Tibial artery (tissue), 4 donors: ENCODE results near the gene UGT1A10.
"Not testable (repeated sequence)": the region's sequence is repeated elsewhere in the genome, so short reads cannot be mapped to it uniquely, and the experiment has no call there.

Experiments
- DNase-seq, 2 donors: peaks; one replicate each; pipeline ENCODE4 v3.0.0-alpha.2; 2019
- H3K27ac ChIP-seq, 2 donors: fragments of 200-600 bp; sonication (generic) in 1 of 2; 1 replicate in 1 of 2; 2 replicates in 1 of 2; pipeline ENCODE4 v1.5.1; 2018 to 2019; ENCODE audit warnings: mild to moderate bottlenecking in 1 of 2
- H3K27me3 ChIP-seq, 2 donors: fragments of 200-600 bp; sonication (generic) in 1 of 2; one replicate each; pipeline versions ENCODE4 v1.5.1 to v1.6.0; 2016 to 2019
- H3K36me3 ChIP-seq, 3 donors: fragments of 200-600 bp; sonication (generic) in 2 of 3; one replicate each; pipeline ENCODE4 v1.5.1; 2016 to 2019; ENCODE audit warnings: mild to moderate bottlenecking in 2 of 3
- H3K4me1 ChIP-seq, 4 donors: fragments of 200-600 bp; sonication (generic) in 2 of 4; 1 replicate in 3 of 4; 2 replicates in 1 of 4; pipeline ENCODE4 v1.5.1; 2016 to 2019
- H3K4me3 ChIP-seq, 2 donors: fragments of 200-600 bp; sonication (generic) in 1 of 2; 1 replicate in 1 of 2; 2 replicates in 1 of 2; pipeline ENCODE4 v1.5.1; 2018 to 2019; ENCODE audit warnings: mild to moderate bottlenecking in 2 of 2
- H3K9me3 ChIP-seq, 3 donors: fragments of 200-600 bp; sonication (generic) in 1 of 3; one replicate each; pipeline ENCODE4 v1.5.1; 2016 to 2019
- CTCF ChIP-seq, 2 experiments: fragments of 200-600 bp in 1 of 2; fragments of 450-650 bp in 1 of 2; IDR thresholded peaks; one replicate each; pipeline ENCODE4 v1.5.1; 2017 to 2019; ENCODE audit warnings: antibody characterized with exemption in 2 of 2, mild to moderate bottlenecking in 1 of 2, moderate library complexity in 1 of 2
- intact Hi-C: fragments of 100-400 bp; cut with DNase I; formaldehyde crosslinking; loops from one replicate; pipeline ENCODE4 v1.15.0; 2023; ENCODE audit warnings: low total_unique reads

UGT1A10 gene

DNA sequence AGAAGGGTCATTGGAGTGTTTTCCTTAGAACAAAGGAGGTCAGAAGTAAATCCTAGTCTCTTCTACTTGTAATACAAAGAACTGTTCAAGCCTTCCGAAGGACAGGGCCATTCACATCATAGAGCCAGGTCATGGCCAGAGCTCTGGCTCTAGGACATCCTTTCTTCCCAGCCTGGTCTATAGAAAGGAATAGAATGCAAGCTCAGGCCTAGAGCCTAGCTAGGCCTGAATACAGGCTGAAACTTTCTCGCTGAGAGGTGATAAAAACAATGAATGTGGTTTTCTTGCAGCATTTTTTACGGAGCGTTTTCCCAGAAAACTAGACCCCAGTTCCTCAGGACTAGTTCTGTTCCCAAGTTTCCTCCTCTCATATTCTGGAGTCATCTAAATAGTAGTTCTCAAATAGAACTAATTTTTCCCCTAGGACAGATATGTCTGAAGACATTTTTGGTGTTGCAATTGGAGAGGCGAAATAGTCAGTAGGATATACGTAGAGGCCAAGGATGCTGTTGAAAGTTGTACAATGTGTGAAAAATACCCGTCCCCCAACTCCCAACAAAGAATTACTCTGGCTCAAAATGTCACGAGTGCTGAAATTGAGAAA, 63.3 kb downstream of the UGT1A10 start:
- Histone ChIP-seq H3K27me3 (no peaks in the 10 kb centered on the region), H3K9me3 (no peaks in the 10 kb centered on the region), H3K27ac (no peak overlapping the region), H3K4me1 (peaks cover 0 to 2% (median 0%) of the 10 kb centered on the region in 4 donors), H3K4me3 (no peak overlapping the region), H3K36me3 (no peaks in the 10 kb centered on the region)
- no peak for TF ChIP-seq CTCF (IDR thresholded peaks at IDR 0.05)
- intact Hi-C loops: loop anchor here (10.0 kb wide), 1 partner anchor 255 kb away; no protein-coding TSS in a partner anchor
- DNase-seq: no peak

- no peaks in the 10 kb centered on the region for H3K9me3 ChIP-seq
- H3K4me3 ChIP-seq: no peak overlapping the region
- no peak for TF ChIP-seq CTCF (IDR thresholded peaks at IDR 0.05)
- H3K27ac ChIP-seq: no peak overlapping the region
- H3K4me1 ChIP-seq: peaks cover 0 to 2% (median 0%) of the 10 kb centered on the region in 4 donors
- no peak for DNase-seq
- intact Hi-C loops: loop anchor here (10.0 kb wide), 1 partner anchor 255 kb away; no protein-coding TSS in a partner anchor
- no peaks in the 10 kb centered on the region for H3K36me3 ChIP-seq
- H3K27me3 ChIP-seq: no peaks in the 10 kb centered on the region
These were observed 63.9 kb downstream of the UGT1A10 start for GRCh38 chr2:233700028-233700635.

GRCh38 chr2:233700842-233701241, 64.6 kb downstream of the UGT1A10 start:
- H3K27ac ChIP-seq, H3K4me3 ChIP-seq, H3K9me3 ChIP-seq, H3K4me1 ChIP-seq, H3K36me3 ChIP-seq, H3K27me3 ChIP-seq, DNase-seq: not testable (repeated sequence)
- intact Hi-C loops: loop anchor here (10.0 kb wide), 1 partner anchor 256 kb away; no protein-coding TSS in a partner anchor

DNA sequence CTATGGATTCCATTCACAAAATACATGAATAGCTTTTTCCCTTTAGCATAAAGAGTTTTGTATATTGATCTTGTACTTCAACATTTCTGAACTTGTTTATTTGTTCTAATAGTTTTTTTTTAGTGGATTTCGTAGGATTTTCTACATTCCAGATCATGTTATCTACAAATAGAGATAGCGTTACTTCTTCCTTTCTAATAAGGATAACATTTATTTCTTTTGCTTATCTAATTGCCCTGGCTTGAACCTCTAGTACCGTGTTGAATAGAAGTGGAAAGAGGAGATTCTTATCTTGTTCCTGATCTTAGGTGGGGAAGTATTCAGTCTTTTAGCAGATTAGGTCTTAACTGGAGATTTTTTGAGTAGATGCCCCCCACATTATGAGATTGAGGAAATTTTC, 66.0 kb downstream of the UGT1A10 start:
- intact Hi-C loops: loop anchor here (10.0 kb wide), 1 partner anchor 257 kb away; no protein-coding TSS in a partner anchor
- H3K27ac ChIP-seq: no peak overlapping the region
- H3K27me3 ChIP-seq: no peaks in the 10 kb centered on the region
- no peaks in the 10 kb centered on the region for H3K36me3 ChIP-seq
- DNase-seq: no peak
- H3K4me3 ChIP-seq: no peak overlapping the region
- no peak for TF ChIP-seq CTCF (IDR thresholded peaks at IDR 0.05)
- no peaks in the 10 kb centered on the region for H3K9me3 ChIP-seq
- H3K4me1 ChIP-seq: peaks cover 0 to 2% (median 0%) of the 10 kb centered on the region in 4 donors

DNA sequence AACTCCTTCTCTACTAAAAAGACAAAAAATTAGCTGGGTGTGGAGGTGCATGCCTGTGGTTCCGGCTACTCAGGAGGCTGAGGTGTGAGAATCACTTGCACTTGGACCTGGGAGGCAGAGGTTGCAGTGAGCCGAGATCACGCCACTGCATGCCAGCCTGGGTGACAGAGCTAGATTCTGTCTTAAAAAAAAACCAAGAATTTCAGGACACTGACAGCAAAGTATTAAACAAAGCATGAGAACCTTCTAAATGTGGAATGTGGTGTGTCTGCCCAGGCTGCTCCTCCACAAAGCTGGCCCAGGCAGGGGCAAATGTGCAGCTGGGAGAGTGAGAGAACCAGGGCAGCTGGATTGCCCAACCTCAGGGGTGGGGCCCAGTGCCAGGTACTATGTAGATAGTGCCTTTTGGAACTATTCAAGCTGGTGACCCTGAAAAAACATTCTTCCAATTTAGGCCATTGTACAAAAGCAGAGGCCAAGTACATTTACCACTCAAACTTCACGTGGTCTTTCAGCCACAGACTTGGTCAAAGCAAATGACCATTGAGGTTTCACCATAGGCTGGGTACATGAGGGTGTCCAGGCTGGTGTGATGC, 69.8 kb downstream of the UGT1A10 start:
- no peak for DNase-seq
- TF ChIP-seq CTCF (IDR thresholded peaks at IDR 0.05): no peak
- Histone ChIP-seq H3K27ac (no peak overlapping the region), H3K36me3 (no peaks in the 10 kb centered on the region), H3K4me3 (no peak overlapping the region), H3K9me3 (no peaks in the 10 kb centered on the region), H3K27me3 (peaks cover 0 to 2% of the 10 kb centered on the region in 2 donors), H3K4me1 (no peaks in the 10 kb centered on the region)
- intact Hi-C loops: loop anchor here (10.0 kb wide), 1 partner anchor 261 kb away; no protein-coding TSS in a partner anchor

- Histone ChIP-seq H3K4me1 (no peaks in the 10 kb centered on the region), H3K4me3 (no peak overlapping the region), H3K9me3 (no peaks in the 10 kb centered on the region), H3K27ac (no peak overlapping the region), H3K36me3 (no peaks in the 10 kb centered on the region), H3K27me3 (peaks cover 0 to 6% of the 10 kb centered on the region in 2 donors)
- no peak for TF ChIP-seq CTCF (IDR thresholded peaks at IDR 0.05)
- no peak for DNase-seq
- intact Hi-C loops: loop anchor here (10.0 kb wide), 1 partner anchor 262 kb away; no protein-coding TSS in a partner anchor
These were observed 70.5 kb downstream of the UGT1A10 start for GRCh38 chr2:233706720-233707119.
